ENCODE data around the gene ZNF180.

- TF ChIP-seq POLR2AphosphoS5 (IDR thresholded peaks at IDR 0.05) (no peak), POLR2A (IDR thresholded peaks at IDR 0.05) (no peak)
These were observed 61.9 kb downstream of the ZNF180 start for GRCh38 chr19:44438441-44438840.

All from spleen (tissue), 3 donors.